Measurements from ENCODE around the gene MAFF. TPM values are rescaled to one million over a fixed set of nuclear protein-coding genes. Genes with fewer than 3 reads are reported as not detected.

The MAFF gene
- total and polyA plus RNA-seq, 2 donors (not counting 1 experiment from before 2014, with no cell fraction given): 8.8 to 26.3 TPM

- no peak overlapping the region for H3K9ac ChIP-seq (ENCODE audit: insufficient read depth, low read length)
- no peaks in the 10 kb centered on the region for H3K79me2 ChIP-seq (ENCODE audit: control insufficient read depth, insufficient read depth, low read length)
- peaks cover 12% of the 10 kb centered on the region for H3K36me3 ChIP-seq (ENCODE audit: control insufficient read depth, insufficient read depth, low read length)
- H3K27me3 ChIP-seq (ENCODE audit: control insufficient read depth, insufficient read depth, low read length): no peaks in the 10 kb centered on the region
- H4K20me1 ChIP-seq (ENCODE audit: control insufficient read depth, extremely low read depth, insufficient read depth, low read length): no peaks in the 10 kb centered on the region
- peak overlapping the region; percentile 92 for H3K27ac ChIP-seq (ENCODE audit: insufficient read depth, low read length)
- TF ChIP-seq CTCF (conservative IDR thresholded peaks at IDR 0.05 in 1 of 2, IDR thresholded peaks at IDR 0.05 in 1 of 2; ENCODE audit: low read depth in 1 of 2, low read length in 2 of 2) (no peak), EZH2 (IDR thresholded peaks at IDR 0.05; ENCODE audit: low read length, missing control alignments) (no peak)
- no peak overlapping the region for H3K4me3 ChIP-seq (replicated peaks in 1 of 4; ENCODE audit: control extremely low read depth in 1 of 4, insufficient read depth in 1 of 4, low read depth in 3 of 4, low read length in 4 of 4)
- peaks cover 32% of the 10 kb centered on the region for H3K4me1 ChIP-seq (ENCODE audit: control insufficient read depth, extremely low read depth, insufficient read depth, low read length)
- H3K4me2 ChIP-seq (ENCODE audit: extremely low read depth, insufficient read depth, low read length): no peak overlapping the region
- DNase-seq (ENCODE audit: low read depth in 2 of 2): peak; percentile 77 to 96
- no peak overlapping the region for H2AFZ ChIP-seq (ENCODE audit: low read length)
- no peaks in the 10 kb centered on the region for H3K9me3 ChIP-seq (ENCODE audit: control insufficient read depth, insufficient read depth, low read depth, low read length)
These were observed 39.0 kb downstream of the MAFF start for GRCh38 chr22:38240734-38241252.

- Histone ChIP-seq H3K27me3 (ENCODE audit: control insufficient read depth, insufficient read depth, low read length) (no peaks in the 10 kb centered on the region), H2AFZ (ENCODE audit: low read length) (no peak overlapping the region), H3K9me3 (ENCODE audit: control insufficient read depth, insufficient read depth, low read depth, low read length) (no peaks in the 10 kb centered on the region), H4K20me1 (ENCODE audit: control insufficient read depth, extremely low read depth, insufficient read depth, low read length) (no peaks in the 10 kb centered on the region), H3K4me3 (replicated peaks in 1 of 4; ENCODE audit: control extremely low read depth in 1 of 4, insufficient read depth in 1 of 4, low read depth in 3 of 4, low read length in 4 of 4) (no peak overlapping the region), H3K4me2 (ENCODE audit: extremely low read depth, insufficient read depth, low read length) (no peak overlapping the region), H3K27ac (ENCODE audit: insufficient read depth, low read length) (peak overlapping the region; percentile 48), H3K79me2 (ENCODE audit: control insufficient read depth, insufficient read depth, low read length) (peaks cover 2% of the 10 kb centered on the region), H3K36me3 (ENCODE audit: control insufficient read depth, insufficient read depth, low read length) (peaks cover 22% of the 10 kb centered on the region), H3K4me1 (ENCODE audit: control insufficient read depth, extremely low read depth, insufficient read depth, low read length) (peaks cover 32% of the 10 kb centered on the region), H3K9ac (ENCODE audit: insufficient read depth, low read length) (peak overlapping the region; percentile 51)
- no peak for TF ChIP-seq CTCF (conservative IDR thresholded peaks at IDR 0.05 in 1 of 2, IDR thresholded peaks at IDR 0.05 in 1 of 2; ENCODE audit: low read depth in 1 of 2, low read length in 2 of 2)
- no peak for TF ChIP-seq EZH2 (IDR thresholded peaks at IDR 0.05; ENCODE audit: low read length, missing control alignments)
- DNase-seq (ENCODE audit: low read depth in 2 of 2): peak; percentile 27 to 89
These were observed 41.4 kb downstream of the MAFF start for GRCh38 chr22:38243007-38243765.

- no peaks in the 10 kb centered on the region for H3K27me3 ChIP-seq (ENCODE audit: control insufficient read depth, insufficient read depth, low read length)
- no peaks in the 10 kb centered on the region for H4K20me1 ChIP-seq (ENCODE audit: control insufficient read depth, extremely low read depth, insufficient read depth, low read length)
- no peak overlapping the region for H3K4me2 ChIP-seq (ENCODE audit: extremely low read depth, insufficient read depth, low read length)
- H3K9ac ChIP-seq (ENCODE audit: insufficient read depth, low read length): no peak overlapping the region
- no peak for DNase-seq (ENCODE audit: low read depth in 2 of 2)
- H3K36me3 ChIP-seq (ENCODE audit: control insufficient read depth, insufficient read depth, low read length): peaks cover 22% of the 10 kb centered on the region
- peaks cover 24% of the 10 kb centered on the region for H3K4me1 ChIP-seq (ENCODE audit: control insufficient read depth, extremely low read depth, insufficient read depth, low read length)
- H3K9me3 ChIP-seq (ENCODE audit: control insufficient read depth, insufficient read depth, low read depth, low read length): no peaks in the 10 kb centered on the region
- peaks cover 11% of the 10 kb centered on the region for H3K79me2 ChIP-seq (ENCODE audit: control insufficient read depth, insufficient read depth, low read length)
- no peak overlapping the region for H3K4me3 ChIP-seq (replicated peaks in 1 of 4; ENCODE audit: control extremely low read depth in 1 of 4, insufficient read depth in 1 of 4, low read depth in 3 of 4, low read length in 4 of 4)
- no peak overlapping the region for H2AFZ ChIP-seq (ENCODE audit: low read length)
- TF ChIP-seq EZH2 (IDR thresholded peaks at IDR 0.05; ENCODE audit: low read length, missing control alignments) (no peak), CTCF (conservative IDR thresholded peaks at IDR 0.05 in 1 of 2, IDR thresholded peaks at IDR 0.05 in 1 of 2; ENCODE audit: low read depth in 1 of 2, low read length in 2 of 2) (no peak)
- H3K27ac ChIP-seq (ENCODE audit: insufficient read depth, low read length): peak overlapping the region; percentile 48
These were observed 42.3 kb downstream of the MAFF start for GRCh38 chr22:38244106-38244505.

Measured in fibroblast of lung (primary cell).